GM15510 (cell line): ENCODE results near the gene INPP5E.

Experiments
- POLR2A ChIP-seq: IDR thresholded peaks from 3 replicates; pipeline ENCODE4 v1.6.1; 2011; ENCODE audit warnings: borderline replicate concordance; ENCODE audit not compliant: insufficient read length; ENCODE audit errors: extremely low read depth

Gene INPP5E

DNA sequence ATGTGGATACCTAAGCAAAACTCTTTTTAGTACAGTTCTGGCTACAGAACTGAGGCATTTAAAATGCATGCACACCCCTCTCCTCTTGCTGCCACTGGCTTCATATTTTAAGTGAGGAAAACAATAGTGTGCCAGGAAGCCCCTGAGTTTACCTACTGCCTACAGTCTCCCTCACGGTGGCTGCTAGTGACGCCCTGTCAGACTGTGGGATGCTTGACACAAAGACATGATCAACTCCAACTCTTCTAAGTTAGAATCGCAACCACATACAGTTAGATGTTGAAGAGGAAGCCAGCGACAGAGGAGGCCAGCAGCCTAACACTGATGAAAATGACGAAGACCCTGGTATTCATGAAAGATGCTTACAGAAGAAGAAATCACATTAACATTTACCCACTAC is 41.9 kb upstream of the INPP5E start:
- TF ChIP-seq POLR2A = no peak

DNA sequence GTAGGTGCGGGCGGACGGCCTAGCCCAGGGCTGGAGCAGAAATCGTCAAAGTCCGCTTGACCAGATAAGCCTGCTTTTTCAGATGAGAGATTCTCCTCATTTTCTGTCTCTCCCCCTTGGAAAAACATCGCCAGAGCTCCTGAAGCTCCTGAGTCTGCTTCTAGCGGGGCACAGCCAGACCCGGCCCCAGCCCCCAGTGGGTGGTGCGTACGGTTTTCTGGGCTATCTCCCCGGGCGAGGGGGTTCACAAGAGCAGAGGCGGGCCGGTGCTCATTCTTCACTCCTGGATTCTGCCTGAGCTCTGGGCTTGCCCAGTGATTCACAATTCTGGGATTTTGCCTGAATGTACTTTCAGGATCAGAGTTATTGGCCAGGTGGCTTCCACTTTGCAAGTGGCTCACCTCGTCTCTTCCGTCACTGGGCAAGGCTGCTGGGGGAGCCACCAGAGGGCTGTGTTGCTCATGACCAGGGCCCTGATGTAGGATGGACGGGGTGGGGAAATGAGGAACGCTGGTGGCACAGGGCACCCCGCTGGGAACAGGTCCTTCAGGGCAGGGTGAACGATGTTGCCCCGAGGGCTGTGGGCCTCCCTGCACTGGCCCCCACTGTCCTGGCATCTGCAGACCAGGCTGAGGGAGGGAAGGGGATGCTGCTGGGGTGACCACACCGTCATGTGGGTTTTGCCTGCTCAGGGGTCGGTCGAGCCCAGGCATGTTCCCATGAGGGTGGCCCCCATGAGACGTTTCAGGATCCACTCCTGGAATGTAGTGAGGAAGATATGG is 36.9 kb upstream of the INPP5E start:
- TF ChIP-seq POLR2A = no peak

DNA sequence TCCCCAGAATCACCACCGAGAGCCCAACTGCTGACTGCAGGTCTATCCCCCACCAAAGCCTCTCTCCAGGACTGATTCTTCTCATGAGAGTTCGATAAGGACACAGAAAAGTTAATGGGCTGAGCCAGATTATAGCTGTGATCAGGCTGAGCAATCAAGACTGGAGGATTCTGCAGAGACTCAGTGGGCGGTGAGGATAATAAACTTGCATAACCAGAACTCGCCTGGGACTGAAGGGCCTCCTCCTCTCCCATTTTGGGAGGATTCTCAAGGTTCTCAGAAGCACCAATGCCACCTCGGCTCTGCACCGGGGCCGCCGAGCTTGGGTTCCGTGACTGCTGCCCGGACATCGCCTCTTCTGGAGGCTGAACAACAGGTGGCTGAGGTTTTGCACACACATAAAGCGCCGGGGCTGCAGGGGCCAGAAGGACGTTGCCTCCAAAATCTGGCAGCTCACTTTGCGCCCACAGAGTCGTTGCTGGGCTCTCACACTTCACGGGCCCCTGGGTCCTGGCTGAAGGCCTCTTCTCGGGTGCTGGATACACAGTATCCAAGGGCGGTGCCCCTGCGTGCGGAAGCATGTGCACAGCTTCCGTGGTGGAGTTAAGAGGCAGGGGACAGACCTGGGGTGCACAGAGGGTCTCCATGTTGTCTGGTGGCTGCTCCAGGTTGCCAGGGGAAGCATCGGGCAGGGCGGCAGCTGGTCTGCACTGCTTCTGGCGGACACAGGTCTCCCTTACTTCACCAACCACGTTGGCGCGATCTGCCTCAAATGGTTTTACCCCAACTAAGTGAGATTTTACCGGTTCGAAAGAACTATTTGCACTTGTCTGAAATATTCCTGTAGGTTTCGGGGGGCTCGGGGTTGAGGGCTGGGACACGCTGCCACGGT is 35.6 kb upstream of the INPP5E start:
- TF ChIP-seq POLR2A = no peak

DNA sequence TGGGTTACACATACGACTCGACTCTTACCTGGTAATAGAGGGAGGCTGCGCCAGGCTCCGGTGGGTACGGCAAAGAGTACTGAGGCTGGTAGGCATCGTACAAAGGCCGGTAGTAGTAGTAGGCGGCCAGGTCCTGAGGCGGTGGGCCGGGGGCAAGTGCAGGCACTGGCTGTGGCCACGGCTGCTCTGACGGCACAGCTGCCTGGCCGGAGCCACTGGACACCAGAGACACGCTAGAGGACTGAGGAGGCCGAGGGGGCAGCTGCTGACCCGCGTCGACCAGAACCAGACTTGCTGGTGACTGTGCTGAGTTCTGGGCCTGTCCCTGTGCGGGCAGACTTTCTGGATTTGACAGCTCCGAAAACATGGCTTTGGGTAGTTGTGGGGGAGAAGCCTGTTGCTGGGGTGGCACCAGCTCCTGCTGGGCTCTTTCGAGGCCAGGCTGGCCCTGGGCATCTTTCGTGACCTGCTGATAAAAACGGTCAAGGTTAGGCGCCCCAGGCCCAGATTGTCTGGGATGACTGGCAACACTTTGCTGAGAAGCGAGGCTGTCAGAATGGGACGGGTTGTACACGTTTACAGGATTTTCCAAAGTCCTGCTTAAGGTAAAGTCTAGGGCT is 34.5 kb upstream of the INPP5E start:
- TF ChIP-seq POLR2A = no peak

DNA sequence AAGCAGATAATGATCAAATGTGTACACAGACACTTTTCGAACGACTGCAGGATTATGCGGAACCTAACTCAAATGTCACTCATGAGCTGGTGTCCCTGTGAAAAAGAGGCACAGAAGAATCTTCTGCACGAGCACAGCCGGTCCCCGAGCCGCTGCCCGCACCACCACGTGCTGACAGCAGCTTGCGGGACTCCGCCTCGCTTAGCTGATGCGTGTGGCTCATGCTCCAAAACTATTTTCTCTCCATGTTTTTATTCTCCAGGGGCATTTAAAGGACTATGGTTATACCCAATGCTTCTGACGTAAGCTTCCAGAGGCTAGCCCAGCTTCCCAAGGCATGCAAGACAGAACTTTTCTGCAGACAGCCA is 33.7 kb upstream of the INPP5E start:
- TF ChIP-seq POLR2A = no peak

DNA sequence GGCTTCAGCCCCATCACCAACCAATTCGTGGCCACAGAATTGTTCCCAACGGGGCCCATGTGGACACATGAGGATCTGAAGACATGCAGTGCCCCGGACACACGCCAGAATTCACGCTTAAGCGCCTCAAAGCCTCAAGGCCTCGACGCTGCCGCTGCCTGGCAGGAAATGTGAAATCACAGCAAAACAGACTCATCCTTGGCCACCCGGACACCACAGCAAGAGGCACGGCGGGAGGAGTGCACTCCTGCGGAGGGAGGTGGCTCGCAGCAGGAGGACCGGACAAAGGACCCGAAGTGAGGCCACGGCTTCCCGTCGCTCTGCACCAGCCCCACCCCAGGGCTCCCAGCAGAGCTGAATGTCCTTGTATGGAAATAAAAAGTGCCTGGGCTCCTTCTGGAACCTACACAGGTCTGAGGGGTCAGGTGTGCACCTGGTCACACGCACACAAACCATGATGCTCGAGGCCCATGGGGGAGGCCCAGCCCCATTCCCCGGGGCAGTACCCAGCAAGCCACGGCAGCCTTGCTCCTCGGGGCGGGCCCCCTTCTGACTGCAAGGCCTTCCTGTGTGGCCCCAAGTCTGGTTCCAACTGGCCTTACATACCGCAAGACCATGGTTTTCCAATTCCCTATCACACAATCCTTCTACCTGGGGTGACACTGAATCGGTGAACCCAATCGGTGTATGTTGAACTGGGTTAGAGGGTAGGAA is 33.2 kb upstream of the INPP5E start:
- TF ChIP-seq POLR2A = no peak

DNA sequence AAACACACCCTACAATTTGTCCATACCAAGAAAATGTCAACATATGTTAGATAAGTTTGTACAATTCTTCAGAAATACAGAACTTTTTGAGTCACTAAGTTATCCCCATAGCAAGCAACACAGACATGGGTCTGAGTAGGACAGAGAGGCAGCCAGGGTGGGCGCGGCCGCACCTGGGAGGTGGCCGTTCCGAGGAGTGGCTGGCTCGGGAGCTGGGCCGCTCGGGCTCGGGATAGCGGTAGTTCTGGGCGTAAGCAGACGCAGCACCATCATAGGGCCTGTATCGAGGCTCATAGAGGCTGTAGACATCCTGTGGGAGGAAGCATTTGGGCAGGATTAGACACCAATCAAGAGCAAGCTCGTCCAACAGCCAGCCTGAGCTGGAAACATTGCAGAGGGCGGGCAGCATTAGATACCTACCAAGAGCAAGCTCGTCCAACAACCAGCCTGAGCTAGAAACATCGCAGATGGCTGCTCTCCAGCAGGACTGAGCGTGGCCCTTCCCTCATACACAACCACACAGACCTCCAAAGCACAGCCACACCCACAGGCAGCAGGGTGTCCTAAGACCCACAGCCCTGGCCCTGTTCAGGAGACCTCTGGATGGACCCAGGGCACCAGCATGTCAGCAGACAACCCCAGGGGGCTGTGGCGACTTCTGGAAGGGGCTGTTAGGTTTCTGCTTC is 32.3 kb upstream of the INPP5E start:
- TF ChIP-seq POLR2A = no peak

DNA sequence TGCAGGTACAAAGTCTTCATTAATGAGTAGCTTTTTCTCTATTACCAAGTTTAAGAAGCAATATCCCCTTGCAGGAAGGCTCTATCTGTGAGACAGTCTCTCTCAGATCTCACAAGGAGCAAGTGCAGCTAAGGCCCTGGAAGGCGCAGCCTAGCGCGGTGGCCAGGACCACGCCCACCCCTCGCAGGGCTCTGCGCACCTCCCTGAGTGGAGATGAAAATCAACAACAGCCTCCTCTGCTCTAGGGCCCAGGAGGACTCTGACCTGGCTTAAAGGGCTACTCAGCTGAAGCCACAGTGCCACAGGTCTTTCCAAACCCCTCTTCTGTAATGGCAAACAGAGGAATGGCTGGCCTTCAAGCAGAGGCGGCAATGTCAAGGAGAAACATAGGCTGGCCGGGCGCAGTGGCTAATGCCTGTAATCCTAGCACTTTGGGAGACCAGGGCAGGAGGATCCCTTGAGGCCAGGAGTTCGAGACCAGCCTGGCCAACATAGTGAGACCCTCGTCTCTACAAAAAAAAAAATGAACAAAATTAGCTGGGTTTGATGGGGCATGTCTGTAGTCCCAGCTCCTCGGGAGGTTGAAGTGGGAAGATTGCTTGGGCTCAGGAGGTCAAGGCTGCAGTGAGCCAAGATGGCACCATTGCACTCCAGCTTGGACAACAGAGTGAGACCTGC is 31.3 kb upstream of the INPP5E start:
- no peak for TF ChIP-seq POLR2A

DNA sequence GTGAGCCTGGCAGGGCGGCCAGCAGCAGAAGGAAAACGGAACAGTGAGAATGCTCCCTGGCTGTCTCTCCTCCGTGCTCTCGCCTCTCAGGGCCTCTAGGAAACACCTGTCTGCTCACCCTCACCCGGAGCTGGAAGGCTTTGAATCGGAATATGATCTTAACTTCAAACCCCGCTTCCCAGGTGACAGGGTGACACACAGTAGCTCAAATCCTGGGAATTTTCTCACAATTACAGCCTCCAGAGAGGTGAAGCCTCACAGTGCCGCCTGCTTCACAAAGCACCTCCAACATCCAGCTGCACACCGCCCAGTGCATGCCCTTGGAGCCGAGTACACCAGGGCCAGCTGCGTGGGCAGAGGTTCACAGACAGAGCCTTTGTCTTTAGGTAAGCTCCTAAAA is 30.7 kb upstream of the INPP5E start:
- TF ChIP-seq POLR2A = no peak

DNA sequence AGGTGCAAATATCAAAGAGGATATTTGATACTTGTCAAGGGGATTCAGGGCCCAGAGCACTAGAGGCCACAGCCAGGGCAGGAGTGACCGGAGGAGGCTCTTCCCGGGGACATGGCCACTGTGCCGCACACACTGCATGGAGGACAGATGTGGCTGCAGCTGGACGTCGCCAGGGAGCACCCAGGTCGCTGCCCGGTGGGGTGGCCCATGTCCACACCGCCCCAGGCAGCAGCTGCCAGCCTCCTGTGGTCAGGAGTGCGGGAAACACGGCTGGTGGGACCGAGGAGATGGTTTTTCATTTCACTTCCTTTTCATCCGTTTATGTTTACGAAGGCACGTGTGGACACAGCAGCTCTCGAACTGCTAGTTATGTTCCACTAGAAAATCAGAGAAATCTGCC is 28.1 kb upstream of the INPP5E start:
- no peak for TF ChIP-seq POLR2A

DNA sequence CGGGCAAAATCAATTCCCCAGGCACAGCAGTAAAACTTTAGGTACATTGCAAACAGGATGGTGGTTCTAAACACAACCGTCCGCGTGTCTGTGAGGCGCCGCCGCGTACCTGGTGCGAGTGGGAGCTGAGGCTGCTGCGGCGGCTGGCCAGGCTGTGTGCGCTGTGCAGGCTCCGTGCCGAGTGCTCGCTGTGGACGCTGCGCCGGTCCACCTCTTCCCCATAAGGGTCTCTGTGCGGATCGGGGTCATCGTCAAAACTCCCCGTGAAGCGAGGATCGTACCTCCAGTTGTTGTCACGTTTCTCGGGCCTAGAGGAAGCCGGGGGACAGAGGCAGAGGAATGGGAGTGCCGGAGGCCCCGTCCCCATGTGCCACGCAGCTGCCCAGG is 26.5 kb upstream of the INPP5E start:
- no peak for TF ChIP-seq POLR2A

DNA sequence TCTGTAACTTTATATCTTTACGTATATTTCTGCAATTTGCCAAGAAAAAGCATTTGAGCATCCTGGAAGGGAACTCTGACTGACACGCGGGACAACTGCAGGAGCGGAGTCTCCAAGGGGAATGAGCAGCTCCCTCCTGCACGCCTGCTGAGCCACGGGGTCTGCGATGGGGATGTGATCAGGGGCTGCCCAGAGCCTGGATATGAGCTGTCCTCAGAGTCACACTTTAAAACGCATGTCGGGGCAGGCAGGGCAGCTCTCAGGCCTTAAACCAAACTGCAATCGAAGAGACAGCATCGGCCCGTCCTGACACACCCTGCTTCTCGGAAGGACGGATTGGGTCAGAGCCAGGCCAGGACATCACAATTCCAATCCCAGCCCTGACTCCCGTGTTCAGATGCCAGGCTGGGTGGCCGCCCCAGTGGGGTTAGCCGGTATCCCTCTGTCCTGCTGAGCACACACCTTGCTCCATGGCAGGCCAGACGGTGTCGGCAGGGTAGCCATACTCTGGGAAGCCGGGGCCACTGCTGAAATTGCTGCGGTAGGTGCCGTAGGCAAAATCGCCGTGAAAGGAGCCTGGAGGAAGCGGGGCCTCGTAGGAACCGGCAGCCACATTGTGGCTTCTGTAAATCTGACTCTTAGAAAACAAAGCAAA is 26.0 kb upstream of the INPP5E start:
- TF ChIP-seq POLR2A = no peak

DNA sequence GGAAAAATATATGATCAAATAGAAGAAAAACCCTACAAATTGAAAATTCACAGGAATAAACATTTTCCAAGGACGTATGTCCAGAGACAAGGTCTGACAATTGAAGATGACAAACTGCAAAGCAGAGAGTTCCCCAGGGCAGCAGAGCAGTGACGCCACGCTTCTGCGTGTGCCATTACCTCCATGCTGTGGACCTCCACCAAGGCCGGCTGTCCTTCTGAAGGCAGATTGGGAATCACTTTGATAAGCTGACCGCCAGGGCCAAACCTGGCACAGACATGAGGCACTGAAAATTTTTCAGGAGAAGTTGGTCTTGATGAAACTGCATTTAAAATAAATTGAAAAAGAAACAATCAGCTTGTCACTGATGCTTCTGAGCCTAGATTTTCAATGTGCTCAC is 24.6 kb upstream of the INPP5E start:
- TF ChIP-seq POLR2A = no peak
